HCT116 (cell line): Measurements from ENCODE around the gene ZBTB16. TPM values are rescaled to one million over a fixed set of nuclear protein-coding genes. Genes with fewer than 3 reads are reported as not detected.

Source experiments
- ATAC-seq: fragments of 200-7000 bp; cut with Tn5 transposase; 2 replicates; pipeline ENCODE4 v1.9.1; 2020; ENCODE audit warnings: mild to moderate bottlenecking, moderate library complexity
- BruUV-seq: library from RNA; stranded (reverse); fragments of 400-500 nt; replicated peaks from 2 replicates; lab custom pipeline; 2021; lab: Mats Ljungman, UMichigan
- CTCF ChIA-PET: fragments of 300-600 bp; sonication (Branson Sonifier 250); formaldehyde crosslinking; loops from one replicate; lab custom pipeline; 2021; ENCODE audit warnings: antibody characterized with exemption; lab: Charles Lee
- POLR2A ChIA-PET: fragments of 300-600, 350-600 bp; sonication (Branson Sonifier 250); formaldehyde crosslinking; loops from one replicate; lab custom pipeline; 2021; ENCODE audit warnings: antibody characterized with exemption; lab: Charles Lee
- RAD21 ChIA-PET, 2 experiments: fragments of 300-600 bp; sonication (Branson Sonifier 250); formaldehyde crosslinking; loops; one replicate each; lab custom pipeline; 2023; ENCODE audit warnings: low total read pairs in 2 of 2; ENCODE audit not compliant: uncharacterized antibody in 2 of 2, unreplicated experiment in 2 of 2, low non-redundant PET in 1 of 2; lab: Charles Lee
- DNase-seq: peaks from one replicate; pipeline ENCODE4 v3.0.0-alpha.2; 2010; ENCODE audit warnings: low read depth, low spot score
- H2AFZ ChIP-seq: fragments of 200-600 bp; shearing (Covaris generic), sonication (generic); 2 replicates; pipeline ENCODE4 v1.6.1; 2017; ENCODE audit warnings: low read depth, mixed run types, mixed read lengths, antibody characterized with exemption, low read length; ENCODE audit not compliant: poor library complexity, severe bottlenecking
- H3K27ac ChIP-seq: 2 replicates; pipeline ENCODE4 v1.5.1; 2012; ENCODE audit warnings: low read depth, low read length
- H3K27me3 ChIP-seq: fragments of 200-600 bp; sonication (generic); 2 replicates; pipeline ENCODE4 v1.6.1; 2016; ENCODE audit warnings: mixed run types, low read length, mixed read lengths; ENCODE audit not compliant: insufficient read depth
- H3K36me3 ChIP-seq, 2 experiments: fragments of 200-500 bp in 1 of 2; fragments of 200-600 bp in 1 of 2; sonication (Bioruptor generic) in 1 of 2; sonication (generic) in 1 of 2; 2 replicates each; pipeline versions ENCODE4 v1.5.1 to v1.6.1; 2014 to 2016; ENCODE audit warnings: low read length in 2 of 2, inconsistent platforms in 1 of 2, mixed read lengths in 1 of 2, mixed run types in 1 of 2; ENCODE audit not compliant: insufficient read depth in 2 of 2, control insufficient read depth in 1 of 2
- H3K4me1 ChIP-seq, 2 experiments: fragments of 200-600 bp in 1 of 2; sonication (generic) in 1 of 2; 2 replicates each; pipeline versions ENCODE4 v1.5.1 to v1.6.1; 2012 to 2017; ENCODE audit warnings: low read length in 2 of 2, inconsistent platforms in 1 of 2, mild to moderate bottlenecking in 1 of 2, mixed read lengths in 1 of 2, mixed run types in 1 of 2, moderate library complexity in 1 of 2; ENCODE audit not compliant: insufficient read depth in 2 of 2, control insufficient read depth in 1 of 2
- H3K4me2 ChIP-seq: fragments of 200-600 bp; sonication (generic); 2 replicates; pipeline ENCODE4 v1.6.1; 2017; ENCODE audit warnings: mixed run types, low read length, mixed read lengths
- H3K4me3 ChIP-seq, 2 experiments: fragments of 200-600 bp in 1 of 2; sonication (generic) in 1 of 2; replicated peaks in 1 of 2; 2 replicates each; pipeline ENCODE4 v1.5.1; 2011 to 2016; ENCODE audit warnings: low read length in 2 of 2, control low read depth in 1 of 2, low read depth in 1 of 2, mild to moderate bottlenecking in 1 of 2, mixed read lengths in 1 of 2, mixed run types in 1 of 2
- H3K79me2 ChIP-seq: fragments of 200-600 bp; sonication (generic); 2 replicates; pipeline ENCODE4 v1.6.1; 2017; ENCODE audit warnings: mild to moderate bottlenecking, mixed run types, low read length, moderate library complexity, mixed read lengths; ENCODE audit not compliant: insufficient read depth
- H3K9ac ChIP-seq: fragments of 200-600 bp; sonication (generic); 2 replicates; pipeline ENCODE4 v1.6.1; 2016; ENCODE audit warnings: low read length, mixed read lengths
- H3K9me2 ChIP-seq: fragments of 200-600 bp; sonication (generic), shearing (Covaris generic); 2 replicates; pipeline ENCODE4 v1.6.1; 2017; ENCODE audit warnings: mixed run types, mild to moderate bottlenecking, moderate library complexity; ENCODE audit not compliant: insufficient read depth
- H3K9me3 ChIP-seq, 2 experiments: fragments of 200-500 bp in 1 of 2; fragments of 200-600 bp in 1 of 2; sonication (Bioruptor generic) in 1 of 2; sonication (generic) in 1 of 2; 2 replicates each; pipeline ENCODE4 v1.6.1; 2014 to 2017; ENCODE audit warnings: low read length in 2 of 2, mixed read lengths in 2 of 2, inconsistent platforms in 1 of 2, low read depth in 1 of 2, mild to moderate bottlenecking in 1 of 2, mixed run types in 1 of 2, moderate library complexity in 1 of 2; ENCODE audit not compliant: control insufficient read depth in 1 of 2, insufficient read depth in 1 of 2
- H4K20me1 ChIP-seq: fragments of 200-600 bp; sonication (generic), shearing (Covaris generic); 2 replicates; pipeline ENCODE4 v1.6.1; 2017; ENCODE audit warnings: mixed run types, mild to moderate bottlenecking, moderate library complexity; ENCODE audit not compliant: insufficient read depth
- ATF3 ChIP-seq: IDR thresholded peaks from 2 replicates; pipeline ENCODE4 v1.6.1; 2012
- EGR1 ChIP-seq: IDR thresholded peaks from 2 replicates; pipeline ENCODE4 v1.6.1; 2012; ENCODE audit warnings: low read depth
- ELF1 ChIP-seq: IDR thresholded peaks from 2 replicates; pipeline ENCODE4 v1.6.1; 2012; ENCODE audit warnings: low read depth, borderline replicate concordance
- EZH2 ChIP-seq: fragments of 200-600 bp; sonication (generic); IDR thresholded peaks from 2 replicates; pipeline ENCODE4 v1.6.1; 2017; ENCODE audit warnings: antibody characterized with exemption, mixed run types
- FOSL1 ChIP-seq: IDR thresholded peaks from 2 replicates; pipeline ENCODE4 v1.6.1; 2012; ENCODE audit warnings: low read depth
- RAD21 ChIP-seq: IDR thresholded peaks from 2 replicates; pipeline ENCODE4 v1.6.1; 2012; ENCODE audit warnings: low read depth, mild to moderate bottlenecking
- REST ChIP-seq: IDR thresholded peaks from 2 replicates; pipeline ENCODE4 v1.6.1; 2012; ENCODE audit warnings: low read depth
- SP1 ChIP-seq: IDR thresholded peaks from 2 replicates; pipeline ENCODE4 v1.6.1; 2012; ENCODE audit warnings: low read depth
- TCF7L2 ChIP-seq: IDR thresholded peaks from 2 replicates; pipeline ENCODE4 v1.7.0; 2011; ENCODE audit warnings: borderline replicate concordance, inconsistent platforms; ENCODE audit not compliant: insufficient read depth, insufficient read length; ENCODE audit errors: extremely low read depth
- ZBTB33 ChIP-seq: IDR thresholded peaks from 2 replicates; pipeline ENCODE4 v1.6.1; 2011; ENCODE audit warnings: mild to moderate bottlenecking, low read length, moderate library complexity; ENCODE audit not compliant: insufficient replicate concordance; ENCODE audit errors: extremely low read depth
- ZFX ChIP-seq: fragments of 450-650 bp; IDR thresholded peaks from 2 replicates; pipeline ENCODE4 v1.6.1; 2017
- intact Hi-C: fragments of 100-400 bp; cut with micrococcal nuclease; formaldehyde crosslinking; loops from 2 replicates; pipeline ENCODE4 v1.10.0; 2022
- total RNA-seq: library from RNA; stranded (reverse); gene quantifications from one replicate; pipeline ENCODE4 v1.2.1, GENCODE V29; 2021; ENCODE audit not compliant: unreplicated experiment

ZBTB16 gene
- total RNA-seq, 1 experiment from 2014 or later: 0.30 TPM

- H3K36me3 ChIP-seq: no peaks in the 10 kb centered on the region
- ATAC-seq (no peak), DNase-seq (no peak)
- POLR2A ChIA-PET: no interaction called here
- H2AFZ ChIP-seq: no peak overlapping the region
- H3K4me2 ChIP-seq: no peak overlapping the region
- no peak overlapping the region for H3K9ac ChIP-seq
- no peaks in the 10 kb centered on the region for H3K9me3 ChIP-seq
- CTCF ChIA-PET: no interaction called here
- H3K27ac ChIP-seq: no peak overlapping the region
- H3K4me1 ChIP-seq: no peaks in the 10 kb centered on the region
- intact Hi-C loops: loop anchor here (2.0 kb wide), 1 partner anchor 75 kb away; no protein-coding TSS in a partner anchor
- no TSS peak for BruUV-seq
- H3K79me2 ChIP-seq: no peaks in the 10 kb centered on the region
- H3K27me3 ChIP-seq: peaks cover 41% of the 10 kb centered on the region
- H4K20me1 ChIP-seq: no peaks in the 10 kb centered on the region
- no peak for TF ChIP-seq REST
- no peak for TF ChIP-seq ELF1
- no peak for TF ChIP-seq EZH2
- no peak overlapping the region for H3K4me3 ChIP-seq
- H3K9me2 ChIP-seq: no peaks in the 10 kb centered on the region
- RAD21 ChIA-PET: no interaction called here
Observed at GRCh38 chr11:114080219-114080618, 20.7 kb downstream of the ZBTB16 start.

GRCh38 chr11:114080769-114081168 is 21.3 kb downstream of the ZBTB16 start:
- Histone ChIP-seq H3K36me3 (no peaks in the 10 kb centered on the region), H2AFZ (no peak overlapping the region), H3K4me3 (no peak overlapping the region), H3K27me3 (peaks cover 41% of the 10 kb centered on the region), H4K20me1 (no peaks in the 10 kb centered on the region), H3K9me3 (no peaks in the 10 kb centered on the region), H3K9me2 (no peaks in the 10 kb centered on the region), H3K79me2 (no peaks in the 10 kb centered on the region), H3K27ac (no peak overlapping the region), H3K4me1 (no peaks in the 10 kb centered on the region), H3K9ac (no peak overlapping the region), H3K4me2 (no peak overlapping the region)
- ChIA-PET POLR2A (no interaction called here), CTCF (no interaction called here), RAD21 (no interaction called here)
- BruUV-seq: no TSS peak
- intact Hi-C loops: loop anchor here (2.0 kb wide), 1 partner anchor 76 kb away; no protein-coding TSS in a partner anchor
- no peak for DNase-seq
- ATAC-seq: no peak
- TF ChIP-seq ATF3 (no peak), EGR1 (no peak), ZFX (no peak), ZBTB33 (no peak), SP1 (no peak), TCF7L2 (no peak), RAD21 (no peak), FOSL1 (no peak)
